HepG2 (cell line): Measurements from ENCODE around the gene FASTK. TPM values are rescaled to one million over a fixed set of nuclear protein-coding genes. Genes with fewer than 3 reads are reported as not detected.

Source experiments
- ADNP ChIP-seq: sonication (generic); formaldehyde crosslinking; IDR thresholded peaks from 2 replicates; pipeline ENCODE4 v1.4.0; 2020; ENCODE audit warnings: missing genetic modification reagents
- ATAD3A ChIP-seq: sonication (generic); formaldehyde crosslinking; IDR thresholded peaks from 2 replicates; pipeline ENCODE4 v1.4.0; 2020; ENCODE audit warnings: missing genetic modification reagents
- ISX ChIP-seq: sonication (generic); formaldehyde crosslinking; conservative IDR thresholded peaks from 2 replicates; pipeline ENCODE4 v1.5.0; 2020; ENCODE audit warnings: missing genetic modification reagents
- NONO ChIP-seq, 2 experiments: fragments of 450-650 bp in 1 of 2; sonication (generic) in 1 of 2; formaldehyde crosslinking in 1 of 2; IDR thresholded peaks in 1 of 2; conservative IDR thresholded peaks in 1 of 2; 2 replicates each; pipeline versions ENCODE4 v1.6.1 to v1.8.0; 2017 to 2022; ENCODE audit warnings: mild to moderate bottlenecking in 1 of 2, missing genetic modification reagents in 1 of 2, moderate library complexity in 1 of 2
- PATZ1 ChIP-seq: sonication (generic); formaldehyde crosslinking; IDR thresholded peaks from 2 replicates; pipeline ENCODE4 v1.4.0; 2020; ENCODE audit warnings: missing genetic modification reagents
- PAXIP1 ChIP-seq: sonication (generic); formaldehyde crosslinking; conservative IDR thresholded peaks from 2 replicates; pipeline ENCODE4 v1.4.0; 2020; ENCODE audit warnings: mild to moderate bottlenecking, missing genetic modification reagents, moderate library complexity
- REPIN1 ChIP-seq: sonication (generic); formaldehyde crosslinking; IDR thresholded peaks from 2 replicates; pipeline ENCODE4 v1.8.0; 2022; ENCODE audit warnings: missing genetic modification reagents, low read depth, mild to moderate bottlenecking, borderline replicate concordance
- SRSF9 ChIP-seq: fragments of 200-400 bp; formaldehyde crosslinking; IDR thresholded peaks from 2 replicates; pipeline ENCODE4 v1.6.1; 2018; ENCODE audit warnings: borderline replicate concordance, mild to moderate bottlenecking, low read depth, low read length; ENCODE audit not compliant: insufficient read depth, poor library complexity, severe bottlenecking
- STAG1 ChIP-seq: sonication (generic); formaldehyde crosslinking; IDR thresholded peaks from 2 replicates; pipeline ENCODE4 v1.4.0; 2020; ENCODE audit warnings: missing genetic modification reagents
- TIGD3 ChIP-seq: sonication (generic); formaldehyde crosslinking; IDR thresholded peaks from 2 replicates; pipeline ENCODE4 v1.5.1; 2020; ENCODE audit warnings: mild to moderate bottlenecking, missing genetic modification reagents, borderline replicate concordance
- UBTF ChIP-seq: sonication (generic); formaldehyde crosslinking; IDR thresholded peaks from 2 replicates; pipeline ENCODE4 v1.4.0; 2020; ENCODE audit warnings: mild to moderate bottlenecking, missing genetic modification reagents
- ZBTB21 ChIP-seq: sonication (generic); formaldehyde crosslinking; IDR thresholded peaks from 2 replicates; pipeline ENCODE4 v1.4.0; 2020; ENCODE audit warnings: missing genetic modification reagents
- ZNF263 ChIP-seq: sonication (generic); formaldehyde crosslinking; IDR thresholded peaks from 2 replicates; pipeline ENCODE4 v1.4.0; 2020; ENCODE audit warnings: missing genetic modification reagents
- ZNF552 ChIP-seq: sonication (generic); formaldehyde crosslinking; IDR thresholded peaks from 2 replicates; pipeline ENCODE4 v1.9.0; 2022; ENCODE audit warnings: missing genetic modification reagents, mild to moderate bottlenecking, borderline replicate concordance
- ZNF556 ChIP-seq: sonication (generic); formaldehyde crosslinking; IDR thresholded peaks from 2 replicates; pipeline ENCODE4 v1.4.0; 2020; ENCODE audit warnings: mild to moderate bottlenecking, missing genetic modification reagents, borderline replicate concordance
- ZNF569 ChIP-seq: sonication (generic); formaldehyde crosslinking; IDR thresholded peaks from 2 replicates; pipeline ENCODE4 v1.5.0; 2020; ENCODE audit warnings: mild to moderate bottlenecking, missing genetic modification reagents, moderate library complexity, borderline replicate concordance
- polyA plus RNA-seq, 8 experiments: library from polyadenylated mRNA; depleted of rRNA in 3 of 8; stranded (reverse) in 7 of 8; unstranded in 1 of 8; fragments of >200 nt; fragmentation: Illumina TruSeq in 4 of 8; extraction: Trizol in 4 of 8; gene quantifications; 2 replicates each; pipeline versions ENCODE4 v1.2.1 to v1.2.3, GENCODE V29; 2011 to 2016; ENCODE audit warnings: low read depth in 4 of 8, missing spikeins in 1 of 8, mixed read lengths in 1 of 8; ENCODE audit not compliant: insufficient read depth in 1 of 8
- total RNA-seq, 5 experiments: library from RNA; depleted of rRNA; stranded (reverse); fragments of >200 nt; fragmentation: Illumina TruSeq; extraction: Trizol; gene quantifications; 2 replicates each; pipeline ENCODE4 v1.2.3, GENCODE V29; 2016; ENCODE audit warnings: low read depth in 1 of 5

The FASTK gene
- total and polyA plus RNA-seq, 2 of the 13 experiments (the other 11 are each of a cell fraction or from before 2014, with no cell fraction given): 52.9 to 55.7 TPM

- no peak for TF ChIP-seq PATZ1 (CRISPR knock-in tag)
- TF ChIP-seq ZBTB21 (CRISPR knock-in tag): no peak
- TF ChIP-seq SRSF9: no peak
- TF ChIP-seq NONO (IDR thresholded peaks at IDR 0.05): no peak
- no peak for TF ChIP-seq NONO (CRISPR knock-in tag; conservative IDR thresholded peaks at IDR 0.05)
- no peak for TF ChIP-seq REPIN1 (CRISPR knock-in tag)
- no peak for TF ChIP-seq ISX (CRISPR knock-in tag)
- no peak for TF ChIP-seq PAXIP1 (CRISPR knock-in tag)
- TF ChIP-seq TIGD3 (CRISPR knock-in tag): no peak
- no peak for TF ChIP-seq ZNF569 (CRISPR knock-in tag)
- no peak for TF ChIP-seq ZNF556 (CRISPR knock-in tag)
- no peak for TF ChIP-seq ATAD3A (CRISPR knock-in tag)
- no peak for TF ChIP-seq STAG1 (CRISPR knock-in tag)
- no peak for TF ChIP-seq ZNF552 (CRISPR knock-in tag)
- TF ChIP-seq ADNP: no peak
- no peak for TF ChIP-seq UBTF (CRISPR knock-in tag)
- TF ChIP-seq ZNF263: no peak
These were observed 18.6 kb downstream of the FASTK start (continued) for GRCh38 chr7:151062111-151062398.
